ENCODE results near the gene ZNF688.

GRCh38 chr16:30533146-30533522, 38.4 kb downstream of the ZNF688 start:
- TF ChIP-seq CTCF (IDR thresholded peaks at IDR 0.05; ENCODE audit: poor library complexity) = no peak
- TF ChIP-seq EZH2 (IDR thresholded peaks at IDR 0.05; ENCODE audit: borderline replicate concordance) = no peak
- no peak for TF ChIP-seq EZH2phosphoT487 (IDR thresholded peaks at IDR 0.05; ENCODE audit: low read depth, severe bottlenecking, unreplicated experiment)
